GM18873 (cell line): ENCODE measurements around the gene SNAPC3.
"Not testable (repeated sequence)": the region's sequence is repeated elsewhere in the genome, so short reads cannot be mapped to it uniquely, and the experiment has no call there.

Source experiments
- ATAC-seq: cut with Tn5 transposase; IDR thresholded peaks from one replicate; pipeline ENCODE4 v1.9.1; 2021; ENCODE audit warnings: mild to moderate bottlenecking, moderate library complexity, moderate number of reproducible peaks; ENCODE audit not compliant: unreplicated experiment, low FRiP score

The SNAPC3 gene

GRCh38 chr9:15422372-15423230 lies at the start of gene SNAPC3:
TSS of gene SNAPC3 (plus strand) at chr9:15422876. CDS start at chr9:15422880, 4 bp downstream.
- ATAC-seq, result peak; percentile 98

- no peak for ATAC-seq
These were observed 48.8 kb upstream of the SNAPC3 start for GRCh38 chr9:15373881-15374280.

- no peak for ATAC-seq
These were observed 48.4 kb upstream of the SNAPC3 start for GRCh38 chr9:15374310-15374709.

GRCh38 chr9:15374825-15375224 lies 47.9 kb upstream of the SNAPC3 start:
- ATAC-seq, result no peak

- no peak for ATAC-seq
These were observed 44.8 kb upstream of the SNAPC3 start for GRCh38 chr9:15377625-15378540.

GRCh38 chr9:15379317-15379716 lies 43.4 kb upstream of the SNAPC3 start:
- ATAC-seq, result not testable (repeated sequence)

- ATAC-seq, result not testable (repeated sequence)
These were observed 42.8 kb upstream of the SNAPC3 start for GRCh38 chr9:15379888-15380287.

GRCh38 chr9:15381491-15381890 lies 41.2 kb upstream of the SNAPC3 start:
- no peak for ATAC-seq

- no peak for ATAC-seq
These were observed 36.2 kb upstream of the SNAPC3 start for GRCh38 chr9:15386465-15386864.

- ATAC-seq, result no peak
These were observed 33.5 kb upstream of the SNAPC3 start for GRCh38 chr9:15389173-15389572.

- no peak for ATAC-seq
These were observed 33.0 kb upstream of the SNAPC3 start for GRCh38 chr9:15389631-15390030.

GRCh38 chr9:15390201-15390600 lies 32.5 kb upstream of the SNAPC3 start:
- no peak for ATAC-seq

GRCh38 chr9:15392363-15392762 lies 30.3 kb upstream of the SNAPC3 start:
- no peak for ATAC-seq

- no peak for ATAC-seq
These were observed 22.3 kb upstream of the SNAPC3 start for GRCh38 chr9:15400281-15400941.

GRCh38 chr9:15401266-15401665 lies 21.4 kb upstream of the SNAPC3 start:
- no peak for ATAC-seq

- ATAC-seq, result no peak
These were observed 19.5 kb upstream of the SNAPC3 start for GRCh38 chr9:15403155-15403554.

- ATAC-seq, result no peak
These were observed 18.5 kb upstream of the SNAPC3 start for GRCh38 chr9:15404171-15404570.

GRCh38 chr9:15416880-15417279 lies 5.8 kb upstream of the SNAPC3 start:
- no peak for ATAC-seq

- no peak for ATAC-seq
These were observed 5.0 kb upstream of the SNAPC3 start for GRCh38 chr9:15417626-15418025.

- ATAC-seq, result no peak
These were observed 1.9 kb upstream of the SNAPC3 start for GRCh38 chr9:15420796-15421195.

- no peak for ATAC-seq
These were observed 1.1 kb upstream of the SNAPC3 start for GRCh38 chr9:15421532-15421931.
